GM21576 (cell line): Measurements from ENCODE around the gene FGR.

Experiments used
- ATAC-seq: cut with Tn5 transposase; IDR thresholded peaks from one replicate; pipeline ENCODE4 v1.9.1; 2021; ENCODE audit warnings: mild to moderate bottlenecking, moderate library complexity; ENCODE audit not compliant: unreplicated experiment

Gene FGR

GRCh38 chr1:27601771-27602461 lies 33.1 kb downstream of the FGR start:
- ATAC-seq = no peak

DNA sequence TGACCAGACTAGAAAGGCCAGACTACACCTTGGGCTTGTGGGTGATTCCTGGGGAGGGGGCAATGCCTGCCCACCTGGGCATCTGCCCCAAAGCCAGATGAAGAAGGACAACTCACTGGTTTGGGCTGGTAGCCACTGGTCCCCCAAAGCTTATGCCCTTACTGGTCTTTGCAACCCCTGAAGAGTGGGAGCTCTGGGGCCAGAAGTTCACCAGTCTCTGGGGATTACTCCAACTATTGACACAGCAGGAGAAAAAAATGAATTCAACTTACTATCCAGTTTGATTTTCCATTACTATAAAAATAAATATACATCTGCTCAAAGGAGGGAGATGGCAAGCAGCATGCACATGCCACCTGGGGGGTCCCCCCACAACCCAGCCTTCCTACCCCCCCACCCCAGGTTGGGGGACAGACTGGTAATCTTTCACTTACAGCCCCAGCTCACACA lies 33.6 kb downstream of the FGR start:
- no peak for ATAC-seq

GRCh38 chr1:27600498-27601175 lies 34.3 kb downstream of the FGR start:
- no peak for ATAC-seq

GRCh38 chr1:27599605-27600497 lies 35.1 kb downstream of the FGR start:
- no peak for ATAC-seq

DNA sequence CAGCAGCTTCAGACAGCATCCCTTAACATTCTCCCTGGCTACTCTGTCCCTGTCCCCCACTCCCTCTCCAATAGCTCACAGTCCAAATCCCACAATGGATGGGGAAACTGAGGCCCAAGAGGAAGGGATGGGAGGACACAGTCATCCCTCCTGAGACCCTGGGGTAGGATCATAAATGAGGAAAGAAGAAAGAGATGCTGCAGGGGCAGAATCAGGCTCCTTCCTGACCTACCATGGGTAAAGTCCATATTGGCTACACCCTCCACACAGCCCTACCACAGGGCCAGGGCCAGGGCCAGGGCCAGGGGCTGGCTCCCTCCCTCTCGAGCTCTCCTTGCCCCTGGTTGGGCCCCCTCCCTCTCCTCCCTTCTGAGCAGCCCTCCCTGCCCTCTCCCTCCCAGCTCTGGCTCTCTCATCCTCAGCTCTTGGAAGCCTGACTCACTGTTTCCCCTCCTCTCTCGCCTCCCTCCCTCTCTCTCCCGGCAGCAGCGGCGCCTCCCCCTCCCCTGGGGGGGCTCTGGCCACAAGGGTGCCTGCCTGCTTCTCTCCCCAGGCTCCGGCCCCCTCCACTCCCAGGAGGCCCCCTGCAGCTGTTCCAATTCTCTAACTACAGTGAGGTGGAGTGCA lies 36.0 kb downstream of the FGR start:
- no peak for ATAC-seq

- no peak for ATAC-seq
Measured at GRCh38 chr1:27598295-27598687, 36.7 kb downstream of the FGR start.

GRCh38 chr1:27597516-27598294 lies 37.3 kb downstream of the FGR start:
- ATAC-seq = no peak

GRCh38 chr1:27596986-27597385 lies 38.0 kb downstream of the FGR start:
- no peak for ATAC-seq

- ATAC-seq = no peak
Measured at GRCh38 chr1:27596261-27596660, 38.7 kb downstream of the FGR start.

DNA sequence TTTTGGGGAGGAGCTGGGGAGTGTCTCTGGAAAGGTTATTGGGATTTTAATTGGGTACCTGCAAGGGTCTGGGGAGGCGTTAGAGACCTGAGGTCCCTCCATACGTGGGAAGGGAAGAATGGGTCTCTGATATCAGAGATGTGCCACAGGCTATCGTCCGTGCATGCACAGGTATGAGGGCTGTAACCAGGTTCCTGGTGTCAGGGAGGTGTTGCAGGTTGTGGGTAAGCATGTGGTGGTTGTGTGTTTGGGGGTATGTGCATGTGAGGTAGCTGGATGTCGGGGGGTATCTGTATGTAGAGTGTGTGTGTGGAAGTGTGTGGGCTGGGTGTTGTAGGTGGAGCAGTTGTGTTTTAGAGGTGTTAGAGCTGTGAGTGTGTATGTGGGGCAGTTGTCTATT lies 39.4 kb downstream of the FGR start:
- ATAC-seq = no peak

DNA sequence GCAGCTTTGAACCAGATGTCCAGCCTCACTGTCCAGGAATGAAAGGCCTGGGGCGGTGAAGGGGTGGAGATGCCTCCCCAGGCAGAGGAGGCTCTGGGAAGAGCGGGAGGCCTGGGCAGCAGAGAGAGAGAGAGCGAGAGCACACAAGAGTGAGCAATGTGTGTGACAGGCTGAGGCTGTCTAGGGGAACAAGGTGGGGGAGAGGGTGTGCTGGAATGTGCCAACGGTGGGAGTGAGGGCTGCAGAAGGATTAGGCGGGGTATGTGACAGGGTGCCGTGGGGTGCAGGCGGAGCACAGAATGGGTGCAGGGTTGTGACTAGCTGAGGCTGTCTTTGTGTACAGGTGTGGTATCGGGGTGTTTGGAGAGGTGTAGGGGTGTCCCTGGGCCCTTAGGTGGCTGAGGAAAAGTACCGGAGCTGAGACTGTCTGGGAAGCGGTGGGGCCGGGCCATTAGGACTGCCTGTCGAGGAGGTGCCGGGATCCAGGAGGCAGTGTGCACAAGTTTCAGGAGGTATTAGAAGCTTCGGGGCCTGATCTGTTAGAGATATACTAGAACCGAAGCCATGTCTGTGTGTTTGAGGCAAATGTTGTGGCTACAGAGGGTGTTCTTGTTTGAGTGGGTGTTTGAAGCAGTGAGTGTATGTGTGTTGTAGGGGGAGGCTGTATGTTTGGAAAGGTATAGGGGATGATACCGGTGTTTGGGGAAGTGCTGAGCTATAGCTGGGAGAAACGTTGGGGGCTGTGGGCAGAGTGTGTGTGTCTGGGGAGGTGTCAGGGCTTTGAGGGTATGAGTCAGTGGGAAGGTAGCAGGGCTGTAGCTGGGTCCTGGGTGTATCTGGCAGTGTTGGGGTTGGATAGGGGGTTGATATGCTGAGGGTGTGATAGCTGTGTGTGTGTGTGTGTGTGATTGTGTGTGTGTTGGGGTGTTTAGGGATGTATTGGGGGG lies 40.1 kb downstream of the FGR start:
- no peak for ATAC-seq

GRCh38 chr1:27593678-27594563 lies 41.1 kb downstream of the FGR start:
- ATAC-seq = no peak

DNA sequence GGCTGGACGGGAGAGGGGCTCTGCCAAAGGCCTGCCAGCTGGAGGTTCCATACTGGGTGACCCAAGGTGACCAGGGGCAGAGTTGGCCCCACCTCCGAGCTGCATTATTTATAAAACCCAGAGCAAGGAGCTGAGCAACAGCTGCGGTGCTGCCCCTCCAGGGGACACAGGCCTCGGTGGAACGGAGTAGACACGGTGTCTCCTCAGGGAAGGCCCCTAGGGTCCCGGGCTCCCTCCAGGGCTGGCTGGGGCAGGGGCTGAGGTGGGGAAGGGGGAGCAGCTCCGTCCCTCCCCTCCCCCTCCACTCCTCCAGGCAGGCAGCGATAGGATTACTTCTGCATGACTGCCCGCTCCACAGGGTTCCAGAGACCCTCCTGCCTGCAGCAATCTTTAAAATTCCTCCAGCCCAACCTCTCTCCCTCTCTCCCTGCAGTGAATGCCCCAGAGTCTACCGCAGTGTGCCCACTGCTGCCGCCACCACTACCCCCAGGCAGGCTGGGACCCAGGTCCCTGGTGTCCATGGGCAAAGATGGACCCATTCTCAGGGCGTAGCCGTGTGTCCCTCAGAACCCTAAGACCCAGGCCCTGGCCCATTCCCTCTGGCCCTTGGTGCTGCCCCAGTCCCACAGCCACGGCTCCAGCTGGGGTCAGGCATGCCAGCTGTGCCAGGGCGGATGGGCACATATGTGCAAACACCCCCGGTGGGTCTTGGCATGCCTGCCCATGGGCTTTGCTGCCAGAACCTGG lies 41.9 kb downstream of the FGR start:
- ATAC-seq = no peak

- no peak for ATAC-seq
Measured at GRCh38 chr1:27592232-27592930, 42.6 kb downstream of the FGR start.

- no peak for ATAC-seq
Measured at GRCh38 chr1:27591622-27592021, 43.4 kb downstream of the FGR start.

DNA sequence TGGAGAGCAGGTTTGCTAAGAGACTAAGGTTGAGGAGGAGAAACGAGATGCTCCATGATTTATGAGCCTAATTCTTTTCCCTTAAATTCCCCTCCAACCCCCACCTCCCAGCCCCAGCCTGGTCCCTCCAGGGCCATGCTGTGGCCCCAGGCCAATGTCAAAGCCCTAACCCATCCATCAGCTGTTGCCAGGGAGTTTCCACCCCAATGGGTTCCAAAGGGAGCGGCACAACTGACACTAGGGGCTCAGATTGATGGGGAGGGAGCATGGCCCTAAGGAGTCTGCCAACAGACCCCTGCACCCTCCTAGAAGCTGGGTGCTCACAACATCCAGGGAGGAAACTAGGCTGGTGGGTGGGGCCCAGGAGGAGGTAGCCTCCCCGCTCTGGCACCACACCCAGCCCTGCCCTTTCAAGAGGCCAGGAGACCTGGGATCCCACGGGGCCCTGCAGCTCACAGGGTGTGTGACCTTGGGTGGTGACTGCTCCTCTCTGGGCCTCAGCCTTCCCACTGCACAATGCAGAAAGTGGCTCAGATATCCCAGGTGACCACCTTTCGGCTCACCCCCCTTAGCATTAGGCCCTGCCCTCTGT lies 44.0 kb downstream of the FGR start:
- ATAC-seq = no peak
